HG03378 (cell line): Measurements from ENCODE around the gene SH2D6.

ENCODE experiments used
- ATAC-seq: cut with Tn5 transposase; IDR thresholded peaks from one replicate; pipeline ENCODE4 v1.9.1; 2021; ENCODE audit warnings: mild to moderate bottlenecking, moderate library complexity; ENCODE audit not compliant: unreplicated experiment

The SH2D6 gene

GRCh38 chr2:85421260-85422071, 3.0 kb downstream of the SH2D6 start:
- ATAC-seq, result no peak

DNA sequence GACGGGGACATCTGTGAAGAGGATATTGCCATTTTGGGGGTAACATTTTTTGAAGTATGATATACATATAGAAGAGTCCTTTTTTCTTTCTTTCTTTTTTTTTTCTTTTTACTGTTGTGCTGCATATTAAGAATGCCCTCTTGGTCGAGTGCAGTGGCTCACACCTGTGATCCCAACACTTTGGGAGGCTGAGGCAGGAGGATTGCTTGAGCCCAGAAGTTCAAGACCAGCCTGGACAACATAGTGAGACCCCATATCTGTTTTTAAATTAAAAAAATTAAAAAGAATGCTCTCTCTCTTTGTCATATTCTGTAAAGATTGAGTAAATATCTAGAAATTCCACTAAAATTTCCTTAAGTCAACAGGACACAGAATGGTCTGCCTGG, 3.6 kb downstream of the SH2D6 start:
- no peak for ATAC-seq

DNA sequence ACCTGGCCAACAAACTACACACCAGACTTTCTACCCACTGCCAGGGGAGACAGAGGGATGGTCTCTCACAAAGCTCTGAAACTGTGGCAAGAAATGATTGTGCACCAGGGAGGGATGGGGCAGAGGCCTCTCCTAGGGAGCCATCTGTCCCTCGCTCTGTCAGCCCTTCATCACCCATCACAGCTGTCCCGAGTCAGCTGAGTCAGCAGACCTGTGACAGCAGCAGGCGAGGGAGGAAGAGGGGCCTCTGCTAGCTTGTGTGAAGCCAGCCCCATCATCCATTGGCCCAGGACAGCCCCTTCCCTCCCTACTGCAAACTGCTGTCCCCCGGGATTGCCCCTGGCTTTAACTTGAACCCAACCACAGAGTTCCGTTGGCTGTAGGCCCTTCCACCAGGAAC, 5.0 kb downstream of the SH2D6 start:
- no peak for ATAC-seq

GRCh38 chr2:85425588-85425987, 7.1 kb downstream of the SH2D6 start:
- ATAC-seq, result no peak

- ATAC-seq, result no peak
Measured at GRCh38 chr2:85427300-85427835, 8.9 kb downstream of the SH2D6 start.

DNA sequence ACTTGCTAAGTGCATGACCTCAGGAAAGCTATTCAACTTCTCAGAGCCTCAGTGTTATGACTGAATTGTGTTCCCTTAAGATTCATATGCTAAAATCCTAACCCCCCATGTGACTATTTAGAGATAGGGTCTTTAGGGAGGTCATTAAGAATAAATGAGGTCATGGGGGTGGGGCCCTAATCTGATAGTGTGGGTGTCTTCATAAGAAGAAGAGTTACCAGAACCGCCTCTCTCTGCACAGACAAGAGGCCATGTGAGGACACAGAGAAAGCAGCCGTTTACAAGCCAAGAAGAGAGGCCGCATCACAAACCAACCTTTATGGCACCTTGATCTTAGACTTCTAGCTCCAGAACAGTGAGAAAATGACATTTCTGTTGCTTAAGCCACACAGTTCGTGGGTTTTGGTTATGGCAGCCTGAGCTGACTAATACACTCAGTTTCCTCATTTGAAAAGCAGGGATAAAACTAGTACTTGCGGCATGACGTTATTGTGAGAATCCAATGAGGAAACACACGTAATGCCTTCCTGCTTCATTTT, 9.9 kb downstream of the SH2D6 start:
- no peak for ATAC-seq

DNA sequence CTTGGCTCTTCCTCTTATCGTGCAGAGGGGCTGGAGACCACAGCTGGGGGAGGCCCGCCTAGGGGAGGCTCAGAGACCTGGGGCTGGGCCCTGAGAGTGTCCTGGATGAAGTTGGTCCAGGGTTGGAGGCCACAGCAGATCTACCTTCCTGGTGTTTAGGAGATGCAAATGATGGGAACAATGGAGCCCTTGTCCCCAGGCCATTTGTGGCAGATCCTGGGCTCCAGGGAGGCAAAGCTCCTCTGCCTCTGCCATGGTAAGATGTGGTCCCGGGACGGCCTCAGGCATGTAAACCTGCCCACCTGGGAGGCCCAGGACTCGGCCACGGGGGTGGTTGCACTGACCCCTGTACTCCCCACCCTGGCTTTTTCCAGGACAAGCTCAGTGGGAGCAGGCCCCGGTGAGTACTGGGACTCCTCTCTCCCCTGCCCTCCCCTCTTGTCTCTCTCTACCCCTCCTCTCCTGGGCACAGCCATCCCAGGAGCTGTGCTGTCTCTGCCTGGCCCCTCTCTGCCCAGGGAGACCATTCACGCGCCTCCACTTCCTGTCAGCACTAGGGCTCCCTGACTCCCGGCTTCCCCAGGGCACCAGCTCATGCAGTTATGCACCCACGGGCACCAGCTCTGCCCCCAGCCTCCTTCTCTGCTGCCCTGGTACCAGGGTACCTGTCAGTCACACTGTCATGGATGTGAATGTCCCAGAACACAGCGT, 10.9 kb downstream of the SH2D6 start:
- ATAC-seq, result no peak

- no peak for ATAC-seq
Measured at GRCh38 chr2:85429924-85430289, 11.4 kb downstream of the SH2D6 start.

- ATAC-seq, result no peak
Measured at GRCh38 chr2:85430752-85431569, 12.4 kb downstream of the SH2D6 start.

GRCh38 chr2:85431570-85432205, 13.2 kb downstream of the SH2D6 start:
- ATAC-seq, result no peak

GRCh38 chr2:85433511-85434089, 15.1 kb downstream of the SH2D6 start:
- ATAC-seq, result no peak

DNA sequence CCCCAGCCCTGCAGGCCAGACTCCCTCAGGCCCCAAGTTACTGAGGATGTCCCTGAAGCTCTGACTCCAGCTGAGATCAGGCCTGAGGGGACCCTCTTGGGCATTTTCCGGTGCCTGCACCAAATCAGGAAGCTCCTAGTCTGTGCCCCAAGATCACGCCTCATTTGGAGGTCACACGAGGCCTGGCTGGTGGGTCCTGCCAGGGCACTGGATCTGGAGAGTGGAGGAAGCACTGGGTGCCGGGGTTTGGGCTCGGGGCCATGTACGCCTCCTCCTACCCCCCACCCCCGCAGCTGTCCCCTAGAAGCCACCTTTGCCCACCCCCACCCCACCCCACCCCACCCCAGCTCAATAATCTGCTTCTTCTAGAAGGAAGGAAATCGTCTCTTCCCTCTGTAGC, 16.2 kb downstream of the SH2D6 start:
- no peak for ATAC-seq

DNA sequence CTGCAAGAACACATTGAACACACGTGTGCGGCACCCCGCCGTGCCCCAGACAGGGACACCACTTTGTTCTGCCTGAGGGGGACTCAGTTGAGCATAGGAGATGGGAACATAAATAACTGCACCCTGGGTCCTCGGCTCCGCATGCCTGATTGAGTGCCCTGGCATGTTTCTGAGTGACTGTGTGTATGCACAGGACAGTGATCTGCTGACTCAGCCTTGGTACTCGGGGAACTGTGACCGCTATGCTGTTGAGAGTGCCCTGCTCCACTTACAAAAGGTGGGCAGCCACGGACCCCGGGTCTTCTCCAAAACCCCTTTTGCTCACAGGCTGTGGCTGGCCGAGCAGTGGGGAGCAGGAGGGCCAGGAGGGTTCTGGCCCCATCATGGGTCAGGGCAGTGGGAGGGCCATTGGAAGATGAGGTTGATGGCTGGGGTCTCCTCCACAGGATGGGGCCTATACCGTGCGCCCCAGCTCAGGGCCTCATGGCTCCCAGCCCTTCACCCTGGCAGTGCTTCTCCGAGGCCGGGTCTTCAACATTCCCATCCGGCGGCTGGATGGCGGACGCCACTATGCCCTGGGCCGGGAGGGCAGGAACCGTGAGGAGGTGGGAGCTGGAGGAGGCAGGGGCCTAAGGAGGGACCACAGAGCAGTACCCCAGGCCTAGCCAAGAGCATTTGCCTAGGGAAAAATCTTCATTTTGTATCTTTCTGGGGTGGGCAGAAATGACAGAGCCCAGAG, 16.9 kb downstream of the SH2D6 start:
- no peak for ATAC-seq

DNA sequence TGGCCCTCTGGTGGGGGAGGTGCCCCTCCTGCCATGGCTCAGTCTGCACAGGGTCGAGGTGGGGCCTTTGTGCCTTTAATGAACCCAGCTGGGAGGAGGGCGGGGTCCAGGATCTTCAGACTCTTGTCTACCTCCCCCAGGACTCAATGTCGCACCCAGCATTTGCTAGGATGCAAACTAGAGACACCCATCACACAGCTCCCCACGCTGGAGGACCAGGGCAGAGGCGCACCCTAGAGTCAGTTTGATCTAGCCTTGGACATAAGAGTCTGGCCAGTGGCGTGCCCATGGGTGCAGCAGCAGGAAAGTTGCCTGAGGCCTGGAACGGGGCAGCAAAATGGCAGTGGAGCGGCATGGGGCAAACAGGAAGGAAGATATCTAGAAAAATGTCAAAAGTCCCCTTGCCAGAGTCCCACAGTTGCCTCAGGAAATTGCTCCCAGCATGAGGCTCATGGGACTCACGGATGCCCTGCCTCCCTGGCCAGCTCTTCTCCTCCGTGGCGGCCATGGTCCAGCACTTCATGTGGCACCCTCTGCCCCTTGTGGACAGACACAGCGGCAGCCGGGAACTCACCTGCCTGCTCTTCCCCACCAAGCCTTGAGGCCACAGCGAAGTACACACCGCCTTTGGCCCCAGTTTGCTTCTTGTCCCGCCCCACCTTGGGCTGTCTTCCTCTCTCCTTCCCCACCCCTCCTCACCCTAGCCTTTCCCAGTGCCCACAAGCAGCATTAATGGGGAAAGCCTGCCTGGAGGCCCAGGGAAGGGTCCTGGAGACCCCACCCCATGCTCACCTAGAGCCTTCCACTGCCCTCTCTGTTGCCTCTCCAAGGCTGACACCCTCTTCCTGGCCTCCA, 17.7 kb downstream of the SH2D6 start:
- ATAC-seq, result no peak

DNA sequence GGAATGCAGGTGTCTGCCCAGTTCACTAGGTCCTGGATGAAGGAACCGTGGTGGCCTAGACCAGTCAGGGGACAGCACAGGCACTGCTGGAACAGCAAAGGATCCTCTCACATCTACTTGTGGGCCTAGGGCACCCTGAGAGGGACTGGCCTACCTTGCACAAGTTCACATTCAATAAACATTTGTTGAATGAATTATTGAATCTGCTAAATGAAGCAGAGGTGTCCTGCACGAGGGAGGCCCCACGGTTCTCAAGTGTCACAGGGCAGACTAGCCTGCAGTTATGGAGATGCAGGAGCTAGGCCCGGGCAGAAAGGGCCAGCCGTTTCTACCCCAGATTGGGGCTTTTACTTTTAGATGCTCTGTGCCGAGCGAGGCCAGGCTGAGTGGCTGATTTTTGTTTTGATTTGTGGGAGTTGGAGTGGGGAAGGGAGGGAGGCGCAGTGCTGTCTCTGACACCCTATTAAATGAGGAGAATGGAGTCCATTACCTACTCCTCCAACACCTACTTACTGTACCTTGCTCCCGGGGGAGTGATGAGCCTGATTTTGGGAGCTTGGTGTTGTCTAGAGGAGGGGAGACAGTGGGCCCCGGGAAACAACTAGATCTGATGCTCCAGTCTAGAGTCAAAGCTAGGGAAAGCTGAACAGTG, 18.4 kb downstream of the SH2D6 start:
- no peak for ATAC-seq

DNA sequence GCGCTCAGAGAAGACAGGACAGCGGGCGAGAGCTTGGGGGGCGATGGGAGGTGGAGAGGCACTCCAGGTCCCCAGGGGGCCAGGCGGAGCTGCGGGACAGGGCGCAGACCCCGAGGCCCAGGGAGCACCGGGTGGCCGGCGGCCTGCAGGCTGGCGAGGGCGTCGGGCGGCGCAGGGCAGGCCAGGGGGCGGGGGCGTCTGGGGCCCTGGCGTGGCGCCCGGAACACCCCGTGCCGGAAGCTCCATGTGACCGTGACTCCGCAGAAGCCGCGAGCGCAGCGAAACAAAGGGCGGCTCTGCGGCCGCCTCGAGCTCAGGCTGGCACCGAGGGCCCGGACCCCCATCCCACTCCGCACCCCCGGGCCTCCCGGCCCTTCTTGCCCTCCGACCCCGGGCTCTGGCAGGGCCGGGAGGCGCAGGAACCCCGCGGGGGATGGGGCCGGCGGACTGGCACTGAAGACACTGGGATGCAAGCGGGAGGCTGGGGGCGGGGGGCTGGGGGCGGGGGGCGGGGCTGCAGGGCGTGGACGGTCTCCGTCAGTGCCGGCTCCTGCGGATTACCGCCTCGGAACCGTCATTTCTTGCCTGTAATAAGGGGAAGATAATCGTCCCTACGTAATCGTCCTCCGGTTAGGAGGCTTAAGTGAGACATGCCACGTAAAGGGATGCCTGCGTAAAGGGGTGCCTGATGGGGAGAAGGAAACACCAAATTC, 19.1 kb downstream of the SH2D6 start:
- peak; percentile 60 for ATAC-seq

DNA sequence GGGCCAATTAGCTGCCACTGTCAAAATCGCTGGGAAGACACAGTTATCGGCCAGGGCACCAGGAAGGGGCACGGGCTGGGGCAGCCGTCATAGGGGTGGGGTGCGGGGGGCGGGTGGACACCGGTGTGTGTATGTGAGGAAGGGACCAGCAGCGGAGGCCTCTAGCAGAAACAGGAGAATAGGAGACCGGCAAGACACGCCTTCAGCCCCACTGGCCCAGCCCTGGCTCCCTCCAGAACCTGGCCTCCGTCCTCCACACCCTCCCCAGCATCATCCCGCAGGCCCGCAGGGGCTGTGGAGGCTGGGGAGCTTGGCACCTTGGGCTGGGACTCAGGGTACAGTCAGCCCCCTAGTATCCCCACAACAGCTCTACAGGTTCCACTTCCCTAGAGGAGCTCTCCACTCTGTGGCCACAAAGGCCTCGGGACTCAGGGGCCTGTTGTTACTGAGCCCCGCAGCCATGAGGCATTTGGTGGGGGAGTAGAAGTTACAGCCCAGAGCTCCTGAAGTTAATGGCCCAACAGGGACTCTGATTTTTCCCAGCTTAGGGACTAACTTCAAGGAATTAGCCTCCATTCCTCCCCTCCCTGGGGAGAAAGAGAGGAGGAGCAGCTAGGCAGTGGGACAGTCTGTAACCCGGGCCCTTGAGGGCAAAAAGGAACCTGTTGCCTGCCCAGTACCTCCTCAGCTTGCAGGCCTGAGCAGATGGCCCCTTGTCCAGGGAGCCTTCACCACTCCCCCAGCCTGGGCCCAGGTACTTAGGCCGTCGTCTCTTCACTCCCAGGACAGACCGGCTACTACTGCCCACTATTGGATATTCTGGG, 19.9 kb downstream of the SH2D6 start:
- no peak for ATAC-seq
